GM23338 (cell line): ENCODE results near the gene GADD45A. TPM values are rescaled to one million over a fixed set of nuclear protein-coding genes. Genes with fewer than 3 reads are reported as not detected.

Experiments
- ATAC-seq: fragments of 200-7000 bp; cut with Tn5 transposase; 3 replicates; pipeline ENCODE4 v1.9.1; 2020
- DNase-seq: peaks from one replicate; pipeline ENCODE4 v3.0.0-alpha.2; 2015; ENCODE audit warnings: low spot score
- H2AFZ ChIP-seq: fragments of 200-600 bp; sonication (generic); 2 replicates; pipeline ENCODE4 v1.8.0; 2016; ENCODE audit warnings: antibody characterized with exemption, mild to moderate bottlenecking, moderate library complexity
- H3F3A ChIP-seq: fragments of 200-600 bp; sonication (generic); replicated peaks from 2 replicates; pipeline ENCODE4 v1.8.0; 2017; ENCODE audit warnings: antibody characterized with exemption, mixed run types, low read depth
- H3K27ac ChIP-seq: fragments of 200-600 bp; sonication (generic); 2 replicates; pipeline ENCODE4 v1.6.1; 2016; ENCODE audit warnings: low read depth
- H3K27me3 ChIP-seq: fragments of 200-600 bp; sonication (generic); 2 replicates; pipeline ENCODE4 v1.8.0; 2016; ENCODE audit warnings: mild to moderate bottlenecking, mixed run types, moderate library complexity; ENCODE audit not compliant: insufficient read depth
- H3K36me3 ChIP-seq: fragments of 200-600 bp; sonication (generic); 2 replicates; pipeline ENCODE4 v1.8.0; 2016; ENCODE audit warnings: mild to moderate bottlenecking; ENCODE audit not compliant: insufficient read depth
- H3K4me1 ChIP-seq: fragments of 200-600 bp; sonication (generic); 2 replicates; pipeline ENCODE4 v1.8.0; 2016; ENCODE audit warnings: mild to moderate bottlenecking, moderate library complexity; ENCODE audit not compliant: insufficient read depth
- H3K4me2 ChIP-seq: fragments of 200-600 bp; sonication (generic); 2 replicates; pipeline ENCODE4 v1.7.1; 2017; ENCODE audit warnings: mixed run types
- H3K4me3 ChIP-seq: fragments of 200-600 bp; sonication (generic); 2 replicates; pipeline ENCODE4 v1.6.1; 2016; ENCODE audit warnings: mixed run types
- H3K79me2 ChIP-seq: fragments of 200-600 bp; sonication (generic); replicated peaks from 2 replicates; pipeline ENCODE4 v1.8.0; 2017; ENCODE audit warnings: mild to moderate bottlenecking; ENCODE audit not compliant: insufficient read depth
- H3K9me2 ChIP-seq: fragments of 200-600 bp; sonication (generic); 2 replicates; pipeline ENCODE4 v1.8.0; 2017; ENCODE audit not compliant: insufficient read depth
- H4K20me1 ChIP-seq: fragments of 200-600 bp; sonication (generic); replicated peaks from 2 replicates; pipeline ENCODE4 v1.8.0; 2017; ENCODE audit warnings: mild to moderate bottlenecking; ENCODE audit not compliant: insufficient read depth
- H3K27ac Mint-ChIP-seq: 2 replicates; pipeline ENCODE4 v1.8.0; 2020; ENCODE audit warnings: inconsistent platforms, mild to moderate bottlenecking, moderate library complexity, mixed read lengths
- H3K27me3 Mint-ChIP-seq: 3 replicates; pipeline ENCODE4 v1.8.0; 2022; ENCODE audit warnings: low read depth, mild to moderate bottlenecking, moderate library complexity, mixed read lengths, inconsistent platforms; ENCODE audit not compliant: insufficient read depth, poor library complexity
- H3K36me3 Mint-ChIP-seq: 3 replicates; pipeline ENCODE4 v1.8.0; 2021; ENCODE audit warnings: low read depth, mild to moderate bottlenecking, inconsistent platforms, moderate library complexity, mixed read lengths
- H3K4me1 Mint-ChIP-seq: 3 replicates; pipeline ENCODE4 v1.8.0; 2020; ENCODE audit warnings: mild to moderate bottlenecking, inconsistent platforms, mixed read lengths
- H3K4me3 Mint-ChIP-seq: 3 replicates; pipeline ENCODE4 v1.8.0; 2021; ENCODE audit warnings: moderate library complexity, mild to moderate bottlenecking, inconsistent platforms, mixed read lengths
- H3K9me3 Mint-ChIP-seq: 3 replicates; pipeline ENCODE4 v1.8.0; 2020; ENCODE audit warnings: moderate library complexity, mild to moderate bottlenecking, inconsistent platforms, mixed read lengths
- EZH2phosphoT487 ChIP-seq: fragments of 200-600 bp; sonication (generic); IDR thresholded peaks from one replicate; pipeline ENCODE4 v1.8.1; 2018; ENCODE audit warnings: antibody characterized with exemption; ENCODE audit not compliant: unreplicated experiment
- POLR2AphosphoS5 ChIP-seq: IDR thresholded peaks from 2 replicates; pipeline ENCODE4 v1.6.1; 2016; ENCODE audit warnings: antibody characterized with exemption, low read depth
- ZNF331 ChIP-seq: fragments of 250-450 bp; sonication (Bioruptor Pico); IDR thresholded peaks from 2 replicates; pipeline ENCODE4 v1.5.0; 2020; ENCODE audit warnings: low read depth, mild to moderate bottlenecking, moderate library complexity
- polyA plus RNA-seq: library from polyadenylated mRNA; unstranded; fragments of >200 nt; fragmentation: Nextera tagmentation; extraction: Ambion mirVana; gene quantifications from 2 replicates; pipeline ENCODE4 v1.2.1, GENCODE V29; 2016
- total RNA-seq: library from RNA; depleted of rRNA; stranded (reverse); fragments of >200 nt; shearing (Covaris generic); gene quantifications from 2 replicates; pipeline ENCODE4 v1.2.3, GENCODE V29; 2014
- TF ChIP-seq, protein P1 (sequence below): fragments of 250-450 bp; sonication (Bioruptor Pico); IDR thresholded peaks from 2 replicates; pipeline ENCODE4 v1.5.0; 2020; ENCODE audit warnings: mild to moderate bottlenecking, moderate library complexity
- TF ChIP-seq, protein P2 (sequence below): IDR thresholded peaks from 2 replicates; pipeline ENCODE4 v1.6.1; 2016; ENCODE audit warnings: antibody characterized with exemption

Gene GADD45A
- total and polyA plus RNA-seq, 2 experiments from 2014 or later, result 25.9 to 39.5 TPM

DNA sequence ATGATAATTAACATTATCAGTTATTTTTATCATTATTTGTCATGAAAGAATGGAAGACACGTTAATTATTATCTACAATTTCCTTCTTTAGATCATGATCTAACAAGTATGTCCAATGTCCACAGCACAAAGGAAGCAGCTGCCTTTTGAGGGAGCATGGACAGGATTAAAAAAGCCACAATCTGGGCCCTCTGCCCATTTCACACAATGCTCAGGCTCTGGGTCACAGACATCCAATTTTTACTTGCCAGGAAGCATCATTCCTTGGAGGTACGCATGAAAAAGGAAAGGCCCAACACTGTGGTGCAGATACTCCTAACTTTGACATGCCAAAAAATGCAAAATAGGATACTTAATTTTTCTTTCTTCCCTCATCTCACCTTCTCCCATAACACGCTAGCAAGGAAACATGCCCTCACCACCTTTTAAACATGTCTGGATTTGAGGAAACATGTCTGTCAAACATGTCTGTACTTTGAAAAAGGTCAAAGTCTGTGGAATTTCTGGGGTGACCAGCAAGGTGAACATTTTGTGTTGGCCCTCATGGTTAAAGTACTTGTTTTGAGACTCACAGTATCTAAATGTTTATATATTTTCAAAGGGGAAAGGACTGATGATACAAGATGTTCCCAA is 40.0 kb downstream of the GADD45A start:
- H3K27ac Mint-ChIP-seq, result no peak overlapping the region

DNA sequence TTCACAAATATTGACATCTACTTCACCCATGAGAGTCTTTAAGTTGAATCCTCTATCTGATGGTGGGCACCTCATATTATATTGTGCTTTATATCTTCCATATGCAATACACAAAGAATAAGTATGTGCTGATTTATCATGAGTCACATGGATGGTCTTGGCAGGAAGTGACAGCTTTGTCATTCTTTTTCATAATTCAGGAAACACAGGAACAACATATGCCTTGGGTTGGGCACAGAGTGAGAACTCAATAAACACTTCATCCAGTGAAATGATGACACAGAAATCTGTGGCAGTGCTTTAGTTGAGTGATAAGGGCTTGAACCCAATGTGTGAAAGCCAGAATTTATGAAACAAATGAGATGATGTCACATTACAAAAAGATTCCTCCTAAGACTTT is 41.2 kb downstream of the GADD45A start:
- Histone ChIP-seq H3K9me2 (0 out of 2 replicates have a peak, but pooled peaks cover 3% of the 10 kb centered on the region), H3K79me2 (no peaks in the 10 kb centered on the region), H4K20me1 (no peaks in the 10 kb centered on the region), H2AFZ (no peak overlapping the region), H3K36me3 (no peaks in the 10 kb centered on the region), H3K4me2 (no peak overlapping the region), H3K27ac (no peak overlapping the region), H3K4me1 (peaks cover 17% of the 10 kb centered on the region), H3K4me3 (no peak overlapping the region), H3F3A (no peaks in the 10 kb centered on the region), H3K27me3 (no peaks in the 10 kb centered on the region)
- H3K27me3 Mint-ChIP-seq, result no peaks in the 10 kb centered on the region
- no peak for ATAC-seq
- DNase-seq, result no peak
- H3K4me1 Mint-ChIP-seq, result peaks cover 11% of the 10 kb centered on the region
- H3K27ac Mint-ChIP-seq, result no peak overlapping the region
- TF ChIP-seq EZH2phosphoT487 (no peak), ZNF331 (CRISPR knock-in tag) (no peak), POLR2AphosphoS5 (no peak)
- TF ChIP-seq, protein P1, sequence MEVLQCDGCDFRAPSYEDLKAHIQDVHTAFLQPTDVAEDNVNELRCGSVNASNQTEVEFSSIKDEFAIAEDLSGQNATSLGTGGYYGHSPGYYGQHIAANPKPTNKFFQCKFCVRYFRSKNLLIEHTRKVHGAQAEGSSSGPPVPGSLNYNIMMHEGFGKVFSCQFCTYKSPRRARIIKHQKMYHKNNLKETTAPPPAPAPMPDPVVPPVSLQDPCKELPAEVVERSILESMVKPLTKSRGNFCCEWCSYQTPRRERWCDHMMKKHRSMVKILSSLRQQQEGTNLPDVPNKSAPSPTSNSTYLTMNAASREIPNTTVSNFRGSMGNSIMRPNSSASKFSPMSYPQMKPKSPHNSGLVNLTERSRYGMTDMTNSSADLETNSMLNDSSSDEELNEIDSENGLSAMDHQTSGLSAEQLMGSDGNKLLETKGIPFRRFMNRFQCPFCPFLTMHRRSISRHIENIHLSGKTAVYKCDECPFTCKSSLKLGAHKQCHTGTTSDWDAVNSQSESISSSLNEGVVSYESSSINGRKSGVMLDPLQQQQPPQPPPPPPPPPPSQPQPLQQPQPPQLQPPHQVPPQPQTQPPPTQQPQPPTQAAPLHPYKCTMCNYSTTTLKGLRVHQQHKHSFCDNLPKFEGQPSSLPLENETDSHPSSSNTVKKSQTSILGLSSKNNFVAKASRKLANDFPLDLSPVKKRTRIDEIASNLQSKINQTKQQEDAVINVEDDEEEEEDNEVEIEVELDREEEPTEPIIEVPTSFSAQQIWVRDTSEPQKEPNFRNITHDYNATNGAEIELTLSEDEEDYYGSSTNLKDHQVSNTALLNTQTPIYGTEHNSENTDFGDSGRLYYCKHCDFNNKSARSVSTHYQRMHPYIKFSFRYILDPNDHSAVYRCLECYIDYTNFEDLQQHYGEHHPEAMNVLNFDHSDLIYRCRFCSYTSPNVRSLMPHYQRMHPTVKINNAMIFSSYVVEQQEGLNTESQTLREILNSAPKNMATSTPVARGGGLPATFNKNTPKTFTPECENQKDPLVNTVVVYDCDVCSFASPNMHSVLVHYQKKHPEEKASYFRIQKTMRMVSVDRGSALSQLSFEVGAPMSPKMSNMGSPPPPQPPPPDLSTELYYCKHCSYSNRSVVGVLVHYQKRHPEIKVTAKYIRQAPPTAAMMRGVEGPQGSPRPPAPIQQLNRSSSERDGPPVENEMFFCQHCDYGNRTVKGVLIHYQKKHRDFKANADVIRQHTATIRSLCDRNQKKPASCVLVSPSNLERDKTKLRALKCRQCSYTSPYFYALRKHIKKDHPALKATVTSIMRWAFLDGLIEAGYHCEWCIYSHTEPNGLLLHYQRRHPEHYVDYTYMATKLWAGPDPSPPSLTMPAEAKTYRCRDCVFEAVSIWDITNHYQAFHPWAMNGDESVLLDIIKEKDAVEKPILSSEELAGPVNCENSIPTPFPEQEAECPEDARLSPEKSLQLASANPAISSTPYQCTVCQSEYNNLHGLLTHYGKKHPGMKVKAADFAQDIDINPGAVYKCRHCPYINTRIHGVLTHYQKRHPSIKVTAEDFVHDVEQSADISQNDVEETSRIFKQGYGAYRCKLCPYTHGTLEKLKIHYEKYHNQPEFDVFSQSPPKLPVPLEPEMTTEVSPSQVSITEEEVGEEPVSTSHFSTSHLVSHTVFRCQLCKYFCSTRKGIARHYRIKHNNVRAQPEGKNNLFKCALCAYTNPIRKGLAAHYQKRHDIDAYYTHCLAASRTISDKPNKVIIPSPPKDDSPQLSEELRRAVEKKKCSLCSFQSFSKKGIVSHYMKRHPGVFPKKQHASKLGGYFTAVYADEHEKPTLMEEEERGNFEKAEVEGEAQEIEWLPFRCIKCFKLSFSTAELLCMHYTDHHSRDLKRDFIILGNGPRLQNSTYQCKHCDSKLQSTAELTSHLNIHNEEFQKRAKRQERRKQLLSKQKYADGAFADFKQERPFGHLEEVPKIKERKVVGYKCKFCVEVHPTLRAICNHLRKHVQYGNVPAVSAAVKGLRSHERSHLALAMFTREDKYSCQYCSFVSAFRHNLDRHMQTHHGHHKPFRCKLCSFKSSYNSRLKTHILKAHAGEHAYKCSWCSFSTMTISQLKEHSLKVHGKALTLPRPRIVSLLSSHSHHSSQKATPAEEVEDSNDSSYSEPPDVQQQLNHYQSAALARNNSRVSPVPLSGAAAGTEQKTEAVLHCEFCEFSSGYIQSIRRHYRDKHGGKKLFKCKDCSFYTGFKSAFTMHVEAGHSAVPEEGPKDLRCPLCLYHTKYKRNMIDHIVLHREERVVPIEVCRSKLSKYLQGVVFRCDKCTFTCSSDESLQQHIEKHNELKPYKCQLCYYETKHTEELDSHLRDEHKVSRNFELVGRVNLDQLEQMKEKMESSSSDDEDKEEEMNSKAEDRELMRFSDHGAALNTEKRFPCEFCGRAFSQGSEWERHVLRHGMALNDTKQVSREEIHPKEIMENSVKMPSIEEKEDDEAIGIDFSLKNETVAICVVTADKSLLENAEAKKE, result no peak
- TF ChIP-seq, protein P2, sequence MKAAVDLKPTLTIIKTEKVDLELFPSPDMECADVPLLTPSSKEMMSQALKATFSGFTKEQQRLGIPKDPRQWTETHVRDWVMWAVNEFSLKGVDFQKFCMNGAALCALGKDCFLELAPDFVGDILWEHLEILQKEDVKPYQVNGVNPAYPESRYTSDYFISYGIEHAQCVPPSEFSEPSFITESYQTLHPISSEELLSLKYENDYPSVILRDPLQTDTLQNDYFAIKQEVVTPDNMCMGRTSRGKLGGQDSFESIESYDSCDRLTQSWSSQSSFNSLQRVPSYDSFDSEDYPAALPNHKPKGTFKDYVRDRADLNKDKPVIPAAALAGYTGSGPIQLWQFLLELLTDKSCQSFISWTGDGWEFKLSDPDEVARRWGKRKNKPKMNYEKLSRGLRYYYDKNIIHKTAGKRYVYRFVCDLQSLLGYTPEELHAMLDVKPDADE, result no peak
- no peak overlapping the region for H3K4me3 Mint-ChIP-seq
- no peaks in the 10 kb centered on the region for H3K9me3 Mint-ChIP-seq
- no peaks in the 10 kb centered on the region for H3K36me3 Mint-ChIP-seq

More for the DNA sequence above, 40.0 kb downstream of the GADD45A start:
- ATAC-seq (no peak), DNase-seq (no peak)
- Histone ChIP-seq H3K4me2 (no peak overlapping the region), H3K36me3 (no peaks in the 10 kb centered on the region), H2AFZ (no peak overlapping the region), H3K27ac (no peak overlapping the region), H3K79me2 (no peaks in the 10 kb centered on the region), H3F3A (no peaks in the 10 kb centered on the region), H4K20me1 (no peaks in the 10 kb centered on the region), H3K9me2 (0 out of 2 replicates have a peak, but pooled peaks cover 3% of the 10 kb centered on the region), H3K4me1 (peaks cover 19% of the 10 kb centered on the region), H3K4me3 (no peak overlapping the region), H3K27me3 (no peaks in the 10 kb centered on the region)
- TF ChIP-seq POLR2AphosphoS5, result no peak
- Mint-ChIP-seq H3K4me1 (peaks cover 13% of the 10 kb centered on the region; the same call in 2 of the 3 replicates), H3K9me3 (no peaks in the 10 kb centered on the region), H3K36me3 (no peaks in the 10 kb centered on the region), H3K27me3 (no peaks in the 10 kb centered on the region), H3K4me3 (no peak overlapping the region)
